ENCODE results near the gene PRRG4.
"Not testable (repeated sequence)": the region's sequence is repeated elsewhere in the genome, so short reads cannot be mapped to it uniquely, and the experiment has no call there.

The PRRG4 gene

DNA sequence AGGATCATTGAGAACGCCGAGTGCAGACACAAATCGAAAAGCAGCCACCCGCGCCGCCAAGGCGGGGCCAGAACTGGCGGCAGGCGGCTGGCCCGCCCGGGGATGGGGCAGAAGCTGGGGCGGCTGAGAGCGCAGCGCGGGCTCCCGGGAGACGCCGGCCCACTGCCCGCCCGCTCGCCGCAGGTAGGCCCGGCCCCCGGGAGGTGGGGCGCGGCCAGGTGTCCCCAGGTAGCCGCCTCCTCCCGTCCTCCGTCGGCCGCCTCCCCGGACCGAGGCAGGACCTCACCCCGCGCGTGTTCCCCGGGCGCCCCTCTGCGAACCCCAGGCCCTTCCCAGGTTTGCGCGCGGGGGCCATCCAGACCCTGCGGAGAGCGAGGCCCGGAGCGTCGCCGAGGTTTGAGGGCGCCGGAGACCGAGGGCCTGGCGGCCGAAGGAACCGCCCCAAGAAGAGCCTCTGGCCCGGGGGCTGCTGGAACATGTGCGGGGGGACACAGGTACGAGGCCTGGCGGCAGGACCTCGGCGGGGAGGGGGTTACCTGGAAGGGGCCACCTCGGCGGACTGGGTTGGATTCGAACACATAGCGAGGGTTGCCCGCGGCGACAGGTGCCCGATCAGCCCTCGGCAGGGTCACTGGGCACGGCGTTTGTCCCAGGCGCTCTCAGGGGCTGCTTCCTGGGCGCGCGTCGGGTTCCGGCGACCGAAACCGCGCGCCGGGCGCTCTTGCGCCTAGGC, at the start of gene PRRG4:
PRRG4 (plus strand) TSS at position 248 of the 733 bp plus-strand sequence. CDS start 603 bp downstream, outside the sequence.
- peak; percentile 18 to 39 for DNase-seq

DNA sequence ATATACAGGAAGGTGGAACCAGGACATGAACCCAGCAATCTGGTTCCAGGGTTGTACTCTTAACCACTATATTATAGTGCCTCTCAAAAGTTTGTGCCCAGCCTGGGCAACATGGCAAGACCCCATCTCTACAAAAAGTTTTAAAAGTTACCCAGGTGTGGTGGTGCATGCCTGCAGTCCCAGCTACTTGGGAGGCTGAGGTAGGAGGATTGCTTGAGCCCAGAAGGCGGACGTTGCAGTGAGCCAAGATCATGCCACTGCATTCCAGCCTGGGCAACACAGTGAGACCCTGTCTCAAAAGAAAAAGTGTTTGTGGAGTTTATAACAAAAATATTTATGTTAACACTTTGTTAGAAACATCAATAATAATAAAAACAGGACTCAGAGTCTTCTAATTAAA, 48.9 kb upstream of the PRRG4 start:
- not testable (repeated sequence) for DNase-seq

DNA sequence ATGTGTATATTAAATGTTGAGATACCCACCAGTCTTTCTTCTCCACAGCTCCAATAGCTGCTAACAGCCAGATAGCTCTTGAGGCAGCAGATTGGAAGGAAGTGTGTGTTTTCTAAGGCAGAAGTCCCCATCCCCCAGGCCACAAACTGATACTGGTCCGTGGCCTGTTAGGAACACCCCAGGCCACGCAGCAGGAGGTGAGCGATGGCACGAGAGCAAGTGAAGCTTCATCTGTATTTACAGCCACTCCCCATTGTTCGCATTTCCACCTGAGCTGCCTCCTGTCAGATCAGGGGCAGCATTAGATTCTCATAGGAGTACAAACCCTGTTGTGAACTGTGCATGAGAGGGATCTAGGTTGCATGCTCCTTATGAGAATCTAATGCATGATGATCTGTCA, 48.0 kb upstream of the PRRG4 start:
- no peak for DNase-seq

DNA sequence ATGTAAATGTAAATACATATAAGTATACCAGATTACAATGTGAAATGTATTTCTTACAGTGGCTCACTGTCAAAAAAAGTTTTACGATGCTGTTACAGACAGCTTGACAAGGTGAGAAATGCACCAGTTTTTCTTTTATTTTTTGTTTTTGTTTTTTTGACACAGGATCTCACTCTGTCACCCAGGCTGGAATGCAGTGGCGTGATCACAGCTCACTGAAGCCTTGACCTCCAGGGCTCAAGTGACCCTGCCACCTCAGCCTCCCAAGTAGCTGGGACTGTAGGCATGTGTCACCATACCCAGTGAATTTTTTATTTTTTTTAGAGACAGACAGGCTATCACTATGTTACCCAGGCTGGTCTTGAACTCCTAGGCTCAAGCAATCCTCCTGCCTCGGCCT, 44.5 kb upstream of the PRRG4 start:
- DNase-seq = no peak

DNA sequence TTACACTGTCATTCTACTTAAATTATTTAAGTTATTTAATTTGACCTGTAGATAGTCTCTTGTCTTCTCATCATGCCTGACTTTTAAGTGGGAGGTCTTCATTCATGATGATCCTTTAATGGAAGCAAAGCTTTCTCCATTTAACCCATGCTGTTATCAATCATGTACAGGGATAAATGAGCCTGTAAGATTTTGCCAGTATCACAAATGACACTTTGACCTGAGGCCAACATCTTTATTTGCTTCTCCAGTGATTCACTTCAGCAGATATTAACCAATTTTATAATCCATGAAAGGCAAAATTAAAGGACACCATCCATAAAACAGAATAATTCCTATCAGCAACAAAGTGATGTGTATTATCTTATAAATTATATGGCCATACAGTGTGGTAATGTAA, 42.9 kb upstream of the PRRG4 start:
- no peak for DNase-seq

DNA sequence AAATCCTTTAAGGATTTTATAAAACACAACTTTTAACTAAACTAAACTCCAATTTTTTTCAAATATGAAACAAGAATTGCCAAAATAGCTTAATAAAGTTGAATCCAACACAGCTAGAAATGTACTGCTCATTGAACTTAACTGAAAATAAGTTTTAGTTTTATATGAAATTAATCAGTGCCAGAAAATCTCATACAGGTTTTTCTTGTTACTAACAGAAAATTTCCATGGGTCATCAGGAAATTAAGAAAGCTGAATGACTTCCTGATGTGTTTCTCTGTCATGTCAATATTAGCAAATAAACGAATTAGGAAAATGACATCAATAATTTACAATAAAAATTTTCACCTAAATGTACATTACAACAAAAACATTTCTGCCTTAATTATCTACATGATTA, 38.8 kb upstream of the PRRG4 start:
- no peak for DNase-seq

DNA sequence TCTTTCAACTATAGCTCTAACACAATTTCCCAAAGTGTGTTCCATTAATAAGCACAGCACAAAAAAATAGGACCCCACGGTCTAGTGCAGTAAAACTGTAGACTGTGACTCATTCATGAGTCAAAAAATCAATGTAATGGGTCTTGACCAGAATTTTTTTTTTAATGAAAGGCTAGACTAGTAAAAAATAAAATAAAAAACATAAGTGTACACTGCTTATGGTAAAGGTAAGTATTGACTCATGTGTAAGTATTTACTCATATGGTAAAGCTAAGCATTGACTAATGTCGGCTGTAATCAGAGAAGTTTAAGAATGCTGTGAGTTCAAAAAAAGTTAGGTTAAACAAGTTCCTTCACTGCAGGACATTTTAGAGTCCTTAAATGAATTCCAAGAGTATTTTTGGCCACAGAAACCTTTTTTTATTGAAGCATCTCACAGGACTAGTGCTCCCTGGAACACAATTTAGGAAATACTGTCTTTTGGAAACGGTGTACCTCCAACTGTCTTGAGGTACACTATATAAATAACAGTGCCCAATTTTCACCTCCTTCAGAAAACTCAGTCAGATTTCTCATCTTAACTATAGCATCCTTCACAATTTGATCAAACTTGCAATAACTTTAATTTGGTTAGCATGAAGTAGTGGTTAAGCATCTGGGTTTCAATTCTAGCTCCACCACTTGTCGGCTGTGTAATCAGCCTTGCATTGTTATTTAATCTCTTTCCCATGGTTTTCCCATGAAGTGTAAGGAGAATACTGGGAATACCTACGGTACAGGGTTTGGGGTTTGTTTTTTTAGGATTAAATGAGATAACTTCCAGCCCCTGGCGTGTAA, 37.4 kb upstream of the PRRG4 start:
- no peak for DNase-seq

DNA sequence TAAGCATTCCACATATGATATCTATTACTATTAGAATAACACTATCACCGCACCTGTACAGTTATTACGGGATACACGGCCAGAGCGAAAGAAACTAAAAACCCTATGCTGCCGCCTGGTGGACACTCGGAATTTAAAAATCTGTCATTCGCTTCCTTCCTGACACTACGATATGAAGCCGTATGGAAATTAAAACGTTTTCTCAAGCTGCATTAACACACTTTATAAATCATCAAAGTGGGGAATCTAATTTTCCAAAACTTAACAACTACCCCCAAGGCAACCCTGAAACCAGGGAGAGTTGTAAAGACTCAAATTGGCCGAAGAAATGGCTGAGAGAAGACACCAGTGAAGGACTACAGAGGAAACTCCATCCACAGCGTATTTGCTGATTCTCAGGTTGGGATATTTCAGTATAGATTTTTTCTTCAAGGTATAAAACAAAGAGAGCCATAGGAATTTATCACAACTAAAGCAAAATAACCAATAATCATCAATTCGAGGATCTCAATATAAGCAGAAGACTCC, 36.7 kb upstream of the PRRG4 start:
- peak; percentile 53 to 57 for DNase-seq

DNA sequence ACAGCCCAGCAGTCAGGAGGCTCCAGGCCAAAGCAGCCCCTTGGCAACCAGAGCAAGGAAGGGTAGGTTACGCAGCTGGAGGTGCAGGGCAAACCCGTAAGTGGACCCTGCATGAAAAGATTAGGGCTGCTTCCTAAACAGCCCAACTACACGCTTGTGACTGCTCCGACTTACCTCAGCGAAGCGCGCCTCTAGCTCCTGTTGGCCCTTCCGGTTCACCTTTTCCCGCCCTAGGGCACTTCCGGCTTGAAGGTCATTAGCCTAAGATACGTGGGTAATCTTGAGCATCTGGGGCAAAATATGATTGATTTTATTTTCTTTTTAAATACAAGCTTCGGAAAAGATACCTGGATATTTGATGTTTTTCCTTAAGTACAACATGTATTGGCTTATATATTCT, 35.3 kb upstream of the PRRG4 start, which contains the start of gene CCDC73:
CCDC73 (minus strand) TSS at position 224 of the 400 bp plus-strand sequence. CDS start 34,419 bp downstream, outside the sequence.
- no peak for DNase-seq

DNA sequence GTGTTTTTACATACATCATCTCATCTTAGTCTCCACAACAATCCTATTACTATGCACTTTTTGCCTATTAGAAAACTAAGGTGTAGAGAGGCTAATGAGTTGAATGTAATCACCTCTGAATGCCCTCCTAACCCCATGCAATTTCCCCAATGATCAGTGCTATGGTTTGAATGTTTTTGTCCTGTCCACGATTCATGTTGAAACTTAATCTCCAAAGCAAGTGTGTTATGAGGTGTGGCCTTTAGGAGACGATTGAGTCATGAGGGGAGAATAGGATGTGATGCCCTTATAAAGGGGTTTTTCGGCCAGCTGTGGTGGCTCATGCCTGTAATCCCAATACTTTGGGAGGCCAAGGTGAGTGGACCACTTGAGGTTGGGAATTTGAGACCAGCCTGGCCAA, 33.3 kb upstream of the PRRG4 start:
- no peak for DNase-seq

DNA sequence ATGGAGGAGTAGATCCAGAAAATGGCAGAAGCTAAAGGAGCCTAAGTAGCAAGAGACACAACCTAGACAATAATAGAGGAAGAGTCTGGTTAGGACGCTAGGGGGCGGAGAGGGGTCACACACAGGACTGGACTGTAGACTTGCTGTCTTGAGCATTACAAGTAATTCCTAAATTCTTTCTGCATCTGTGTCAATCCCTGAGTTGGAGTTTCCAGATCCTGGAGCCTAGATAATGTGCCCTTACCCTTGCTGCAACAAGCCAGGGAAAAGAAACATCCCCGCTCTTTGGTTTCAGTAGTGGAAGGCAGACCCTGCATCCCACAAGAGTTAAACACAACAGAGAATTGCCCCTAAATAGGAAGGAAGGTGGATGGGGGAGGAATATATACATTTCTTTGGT, 20.4 kb upstream of the PRRG4 start:
- peak; percentile 42 to 48 for DNase-seq

DNA sequence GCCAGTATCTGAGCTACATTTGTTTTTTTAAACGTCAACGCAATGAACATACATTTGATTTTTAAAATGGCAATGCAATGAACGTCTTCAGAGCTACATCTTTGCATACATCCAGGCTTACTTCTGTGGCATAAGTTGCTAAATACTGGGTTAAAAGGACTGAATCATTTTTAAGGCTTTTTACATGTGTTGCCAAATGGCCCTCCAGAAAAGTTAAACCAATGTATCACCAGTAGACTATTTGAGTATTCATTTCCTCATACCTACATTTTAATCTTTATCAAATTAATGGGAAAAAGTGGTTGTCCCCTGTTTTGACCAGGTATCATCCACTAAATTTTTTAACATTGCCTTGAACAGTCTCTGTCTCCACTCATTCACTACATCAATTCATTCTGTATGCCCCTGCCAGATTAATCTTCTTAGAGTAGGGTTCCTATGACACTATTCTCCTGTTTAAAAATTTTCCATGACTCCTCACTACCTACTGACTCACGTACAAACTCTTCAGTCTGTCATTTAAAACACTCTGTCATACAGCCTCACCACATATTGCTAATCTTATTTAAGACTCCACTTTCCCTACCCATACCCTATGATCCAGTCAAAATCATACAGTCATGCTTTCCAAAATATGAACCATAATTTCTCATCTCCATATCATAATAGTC, 12.4 kb upstream of the PRRG4 start:
- DNase-seq = no peak

DNA sequence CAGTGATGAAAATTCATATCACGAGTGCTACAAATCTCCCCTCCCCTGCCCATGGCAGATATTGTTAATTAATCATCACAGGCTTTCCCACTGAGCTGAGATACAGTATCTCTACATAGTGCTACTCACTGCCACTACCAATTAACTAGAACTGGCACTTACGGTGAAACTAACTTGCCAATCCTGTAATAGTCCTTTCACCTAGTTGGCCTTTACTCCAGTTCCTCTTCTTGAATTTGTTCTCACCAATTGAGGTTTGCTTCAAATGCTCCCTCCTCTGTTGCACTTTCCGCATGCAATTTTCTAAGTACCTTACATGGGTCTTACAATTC, 11.9 kb upstream of the PRRG4 start:
- DNase-seq = no peak

DNA sequence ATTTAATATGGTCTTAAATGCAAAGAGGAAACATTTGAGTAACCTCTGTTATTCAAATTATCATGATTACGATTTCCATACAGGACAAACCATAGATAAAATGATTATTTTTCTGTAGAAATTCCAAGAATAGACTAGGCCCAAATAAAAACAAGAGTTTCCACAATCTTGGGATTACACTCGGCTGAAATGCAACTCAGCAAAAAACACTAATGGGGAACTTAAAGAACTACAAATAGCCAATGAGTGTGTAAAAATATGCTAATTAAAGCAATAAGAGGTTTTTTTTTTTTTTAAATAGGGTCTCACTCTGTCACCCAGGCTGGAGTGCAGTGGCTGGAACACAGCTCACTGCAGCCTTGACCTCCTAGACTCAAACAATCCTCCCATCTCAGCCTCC, 10.5 kb upstream of the PRRG4 start:
- DNase-seq = no peak

DNA sequence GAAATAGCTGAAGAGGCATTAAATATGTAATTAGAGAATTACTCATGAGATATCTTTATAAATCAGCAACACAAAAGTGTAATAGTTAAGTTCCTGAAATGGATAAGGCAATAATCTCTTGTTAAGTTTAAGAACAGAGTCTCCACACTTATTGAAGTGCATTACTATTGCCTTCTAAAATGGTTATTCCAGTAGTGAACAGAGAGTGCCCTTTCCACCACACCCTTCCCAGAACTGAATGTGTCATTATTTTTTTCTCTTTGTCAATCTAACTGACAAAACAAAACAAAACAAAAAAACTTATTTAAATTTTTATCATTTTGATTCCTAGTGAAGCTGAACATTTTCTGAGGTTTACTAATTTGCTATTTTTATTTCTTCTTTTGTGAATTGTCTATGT, 9.2 kb upstream of the PRRG4 start:
- no peak for DNase-seq

DNA sequence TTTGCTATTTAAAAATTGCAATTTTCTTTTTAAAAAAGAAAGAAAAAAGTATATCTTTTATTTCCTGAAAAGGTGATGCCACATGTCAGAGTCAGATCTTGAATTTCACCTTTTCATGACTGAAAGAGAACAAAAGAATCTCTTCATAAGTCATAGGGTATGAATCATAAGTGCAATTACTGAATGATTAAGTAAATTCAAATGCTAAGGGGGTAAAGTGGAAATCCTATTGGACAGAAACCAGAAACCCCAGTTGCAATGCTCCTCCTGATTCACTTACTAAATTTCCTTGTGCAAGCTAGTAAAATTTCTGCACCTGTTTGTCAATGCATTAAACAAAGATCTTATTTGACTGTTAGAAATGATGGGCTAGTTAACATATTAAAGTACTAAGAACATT, 8.2 kb upstream of the PRRG4 start:
- DNase-seq = no peak

DNA sequence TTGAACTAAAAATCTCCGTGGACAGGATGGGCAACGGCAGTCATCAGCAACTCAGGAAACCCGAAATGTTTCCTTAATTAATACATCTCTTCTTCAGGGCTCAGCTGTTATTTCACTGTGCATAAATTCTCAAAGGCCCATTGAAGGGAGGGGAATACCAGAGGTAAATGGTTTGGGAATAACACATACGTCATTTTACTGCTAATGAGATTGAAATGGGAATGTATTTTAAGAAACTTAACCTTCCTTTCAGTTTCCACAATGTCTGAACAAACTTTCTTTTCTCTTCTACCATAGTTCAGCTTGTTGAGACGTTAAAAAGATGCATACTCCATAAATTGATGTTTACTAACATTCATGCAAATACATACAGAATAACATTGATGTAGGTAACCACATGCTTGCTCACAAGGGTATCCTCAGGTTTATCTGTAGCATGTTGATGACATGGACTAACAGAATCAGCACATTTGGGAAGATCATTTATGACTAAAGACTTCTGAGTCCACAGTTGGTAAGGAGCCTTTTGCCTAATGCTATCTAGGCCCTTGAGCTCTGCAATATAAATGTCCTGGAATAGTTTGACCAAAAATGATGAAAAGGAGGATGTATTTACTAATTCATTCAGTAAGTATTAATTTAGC, 7.7 kb upstream of the PRRG4 start:
- no peak for DNase-seq

DNA sequence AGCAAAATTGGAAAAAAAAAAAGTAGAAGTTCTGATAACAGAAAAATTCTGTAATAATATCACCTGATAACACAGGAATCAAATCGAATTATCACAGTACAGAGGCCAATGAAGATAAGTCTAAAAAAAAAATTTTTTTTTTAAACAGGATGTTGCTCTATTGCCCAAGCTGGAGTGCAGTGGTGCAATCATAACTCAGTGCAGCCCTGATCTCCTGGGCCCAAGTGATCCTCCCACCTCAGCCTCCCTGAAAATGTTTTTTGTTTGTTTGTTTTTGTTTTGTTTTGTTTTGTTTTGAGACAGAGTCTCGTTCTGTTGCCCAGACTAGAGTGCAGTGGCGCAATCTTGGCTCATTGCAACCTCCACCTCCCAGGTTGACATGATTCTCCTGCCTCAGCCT, 6.1 kb upstream of the PRRG4 start:
- DNase-seq = not testable (repeated sequence)

DNA sequence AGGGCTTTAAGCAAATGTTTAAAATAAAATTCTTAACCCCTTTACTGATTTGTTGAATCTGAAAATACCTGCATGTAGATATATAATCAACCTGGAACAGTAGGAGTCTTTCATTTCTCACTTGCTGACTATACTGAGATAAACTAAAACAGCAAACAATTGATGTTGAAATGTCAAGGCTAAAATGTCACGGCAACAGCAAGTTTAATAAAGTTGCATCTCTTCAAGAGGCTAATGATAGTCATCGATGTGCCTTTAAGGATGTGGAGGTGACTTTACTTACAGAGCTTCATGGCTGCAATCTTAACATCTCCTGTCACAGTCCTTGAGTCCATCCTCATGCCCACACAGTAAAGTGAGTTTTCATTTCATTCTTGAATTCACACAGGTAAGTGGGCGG, 3.6 kb upstream of the PRRG4 start:
- no peak for DNase-seq

DNA sequence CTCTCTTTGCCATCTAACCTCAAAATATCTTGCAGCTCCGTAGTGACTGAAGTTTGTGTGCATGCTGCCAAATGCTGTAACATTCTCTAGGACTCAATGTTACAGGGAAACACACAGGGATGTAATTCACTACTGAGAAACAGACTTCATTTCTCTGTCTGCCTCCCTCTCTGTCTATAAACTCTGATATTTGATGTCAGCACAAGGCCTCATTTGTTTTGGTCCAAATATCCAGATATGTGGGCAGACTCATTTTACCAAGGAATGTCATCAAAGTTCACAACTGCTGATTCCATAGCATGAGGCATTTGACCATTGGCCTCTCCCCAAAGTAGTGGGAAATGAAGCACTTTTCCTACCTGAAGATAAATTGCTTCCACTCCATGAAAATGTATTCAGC, 2.5 kb upstream of the PRRG4 start:
- DNase-seq = no peak

DNA sequence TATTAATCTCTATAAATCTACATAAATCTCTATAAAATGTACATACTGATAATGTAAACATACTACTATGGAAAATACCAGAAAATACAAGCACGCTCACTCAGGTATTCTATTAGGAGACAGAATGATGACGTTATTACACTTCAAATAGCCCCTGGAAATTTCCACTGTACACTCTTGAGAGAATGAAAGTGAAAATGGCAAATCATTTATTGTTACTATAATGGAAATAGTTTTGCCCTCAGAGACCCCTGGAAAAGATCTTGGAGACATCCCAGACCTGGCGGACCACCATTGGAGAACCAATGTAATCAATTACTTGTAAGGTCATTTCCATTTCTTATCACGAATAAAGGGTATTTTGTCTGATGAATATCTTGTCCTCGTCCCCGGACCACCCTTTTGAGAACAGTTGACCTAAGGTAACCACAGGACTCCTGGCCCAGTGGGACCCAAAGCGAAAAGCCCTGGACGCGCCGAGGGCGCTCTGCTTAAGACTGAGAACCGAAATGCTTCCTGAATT, 509 bp upstream of the PRRG4 start:
- DNase-seq = no peak

DNA sequence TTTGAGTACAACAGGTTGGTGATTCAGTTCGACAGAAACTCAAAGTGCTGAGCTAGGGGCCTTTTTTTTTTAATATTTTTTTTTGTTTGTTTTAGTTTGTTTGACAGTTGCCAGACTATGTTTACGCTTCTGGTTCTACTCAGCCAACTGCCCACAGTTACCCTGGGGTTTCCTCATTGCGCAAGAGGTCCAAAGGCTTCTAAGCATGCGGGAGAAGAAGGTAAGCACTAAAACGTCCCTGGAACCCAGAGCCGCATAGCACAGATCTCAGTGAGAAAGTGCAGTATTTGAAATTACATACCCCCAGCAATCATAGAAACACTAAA, 649 bp downstream of the PRRG4 start:
- DNase-seq = peak in 1 of 2 donors; percentile 14

DNA sequence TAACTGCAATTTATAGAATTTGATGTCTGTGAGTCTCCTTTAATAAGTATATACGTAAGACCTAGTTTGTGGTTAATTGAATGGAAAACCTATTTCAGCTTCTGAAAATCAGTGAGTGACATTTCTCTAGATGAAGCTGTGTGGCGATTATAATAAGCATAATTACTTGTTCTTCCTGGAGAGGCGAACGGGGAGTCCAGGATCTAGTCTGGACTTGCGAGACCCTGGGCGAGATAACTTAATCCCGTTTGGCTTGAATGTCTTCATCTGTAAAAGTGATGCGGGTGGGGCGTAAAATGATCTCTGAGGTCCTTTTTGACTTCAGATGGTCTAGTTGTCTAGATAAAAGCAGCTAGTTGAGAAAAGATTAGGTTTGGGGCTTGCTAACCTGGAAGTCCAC, 1.1 kb downstream of the PRRG4 start:
- no peak for DNase-seq
